Sciatic nerve (tissue), 2 donors: ENCODE measurements around the gene INF2. TPM values are rescaled to one million over a fixed set of nuclear protein-coding genes. Genes with fewer than 3 reads are reported as not detected.
"Not testable (repeated sequence)": the region's sequence is repeated elsewhere in the genome, so short reads cannot be mapped to it uniquely, and the experiment has no call there.

Experiments
- ATAC-seq: fragments of 200-7000 bp; cut with Tn5 transposase; one replicate; pipeline ENCODE4 v1.9.1; 2020; ENCODE audit warnings: mild to moderate bottlenecking, moderate library complexity
- DNase-seq: peaks from one replicate; pipeline ENCODE4 v3.0.0-alpha.2; 2020; ENCODE audit warnings: low spot score
- intact Hi-C: fragments of 100-400 bp; cut with DNase I; formaldehyde crosslinking; loops from one replicate; pipeline ENCODE4 v1.14.2; 2022
- total RNA-seq: library from RNA; stranded (reverse); fragmentation: NEBNext Ultra II Directional; extraction: Animal tissue kit (Norgen Biotek cat#: 25700); gene quantifications from one replicate; pipeline ENCODE4 v1.2.1, GENCODE V29; 2021
- donor health status: DM: no; HTN: no; CAD: no.
- donor health status: DM: no; HTN: no; CAD: no.

INF2 gene
- total RNA-seq, 1 donor from 2014 or later = 343 TPM

DNA sequence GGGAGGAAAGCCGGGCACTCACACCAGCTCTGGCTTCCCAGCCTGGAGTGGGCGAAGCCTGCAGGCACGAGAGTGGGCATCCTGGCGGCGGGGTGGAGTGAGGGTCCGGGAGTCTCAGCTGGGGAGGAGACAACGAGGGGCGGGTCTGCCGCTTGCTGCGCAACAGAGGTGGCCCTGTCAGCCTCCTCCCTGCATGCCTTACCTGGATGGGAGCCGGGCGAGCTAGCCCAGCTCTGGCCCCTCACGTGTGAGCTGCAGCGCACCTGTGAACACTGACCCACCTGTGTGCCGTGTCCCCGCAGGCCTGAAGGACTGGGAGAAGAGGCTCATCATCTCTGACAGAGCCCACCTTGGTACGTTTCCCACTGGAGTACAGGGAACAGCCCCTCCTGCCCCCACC lies 49.6 kb downstream of the INF2 start:
- ATAC-seq (no peak), DNase-seq (no peak)
- intact Hi-C loops = no loop called here

GRCh38 chr14:104739546-104740516 lies 50.4 kb downstream of the INF2 start:
- DNase-seq (no peak), ATAC-seq (no peak)
- intact Hi-C loops = no loop called here

DNA sequence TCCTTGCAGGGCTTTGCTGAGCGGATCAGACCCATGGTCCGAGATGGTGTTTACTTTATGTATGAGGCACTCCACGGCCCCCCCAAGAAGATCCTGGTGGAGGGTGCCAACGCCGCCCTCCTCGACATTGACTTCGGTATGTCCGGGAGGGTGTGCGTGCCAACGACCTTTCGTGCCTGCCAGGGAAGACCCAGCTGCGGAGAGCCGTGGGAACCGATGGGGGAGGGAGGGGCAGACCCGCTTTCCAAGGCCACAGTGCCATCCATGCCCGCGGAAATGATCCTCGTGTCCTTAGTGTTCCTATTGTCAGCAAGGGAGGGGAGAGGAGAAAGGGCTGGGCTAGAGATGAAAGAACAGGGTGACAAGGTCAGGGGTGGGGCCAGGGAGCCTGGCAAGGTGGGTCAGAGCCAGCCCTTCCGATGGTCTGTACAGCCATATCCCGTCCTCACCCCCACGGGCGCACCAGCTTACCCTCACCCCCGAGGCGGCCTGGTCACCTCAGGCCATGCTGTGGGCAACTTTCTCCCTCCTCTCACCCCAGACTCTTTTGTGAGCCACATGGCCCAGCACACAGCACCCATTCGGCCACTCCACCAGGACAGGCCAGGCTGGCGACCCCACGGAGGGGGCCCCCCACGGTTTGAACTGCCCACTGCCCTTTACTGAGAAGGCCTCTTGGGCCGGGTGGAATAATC lies 51.8 kb downstream of the INF2 start:
- DNase-seq (no peak), ATAC-seq (no peak)
- intact Hi-C loops = no loop called here

- DNase-seq (no peak), ATAC-seq (no peak)
- intact Hi-C loops = no loop called here
Measured at GRCh38 chr14:104741803-104742251, 52.4 kb downstream of the INF2 start.

GRCh38 chr14:104742586-104743455 lies 53.4 kb downstream of the INF2 start:
- no peak for DNase-seq
- ATAC-seq = no peak
- intact Hi-C loops = no loop called here

DNA sequence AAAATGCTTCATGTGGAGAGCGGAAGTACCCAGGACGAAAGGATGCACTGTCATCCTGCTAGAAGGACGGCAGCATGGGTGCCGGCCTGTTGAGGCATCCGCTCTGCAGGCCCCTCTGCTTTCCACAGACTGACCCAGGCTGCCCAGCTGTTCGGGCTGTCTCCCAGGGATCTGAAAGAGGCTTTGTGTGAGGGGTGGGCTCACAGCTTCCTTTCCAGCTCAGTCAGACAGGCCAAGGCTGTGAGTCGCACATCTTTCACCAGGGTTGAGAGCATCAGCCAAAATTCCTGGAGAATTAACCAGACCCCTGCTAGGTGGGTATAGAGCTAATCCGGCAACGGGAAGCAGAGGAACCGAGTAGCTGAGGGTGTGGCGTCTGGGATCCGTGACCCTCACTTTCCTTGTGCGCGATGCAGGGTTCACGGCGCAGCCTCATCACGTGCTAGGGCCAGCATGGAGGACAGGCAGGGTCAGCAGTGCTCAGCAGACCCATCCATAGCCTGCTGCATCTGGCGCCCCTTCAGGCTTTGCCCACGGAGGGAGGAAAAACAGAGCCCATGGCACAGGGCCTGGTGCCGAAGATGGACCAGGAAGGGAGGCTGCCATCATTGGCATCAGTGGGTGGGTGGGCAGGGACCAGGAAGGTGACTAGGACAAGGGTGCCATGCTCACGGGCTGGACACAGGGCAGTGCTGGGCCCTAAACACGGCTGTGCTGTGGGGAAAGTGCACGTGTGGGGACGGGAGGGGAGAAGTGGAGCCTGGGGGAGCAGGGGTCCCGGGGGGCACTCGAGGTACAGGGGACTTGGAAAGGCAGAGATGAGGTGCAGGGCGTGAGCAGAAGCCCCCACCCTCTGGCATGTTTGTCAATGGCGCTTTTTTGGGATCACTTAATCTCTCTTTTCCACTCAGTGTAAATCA lies 54.3 kb downstream of the INF2 start:
- intact Hi-C loops = no loop called here
- DNase-seq (no peak), ATAC-seq (no peak)

DNA sequence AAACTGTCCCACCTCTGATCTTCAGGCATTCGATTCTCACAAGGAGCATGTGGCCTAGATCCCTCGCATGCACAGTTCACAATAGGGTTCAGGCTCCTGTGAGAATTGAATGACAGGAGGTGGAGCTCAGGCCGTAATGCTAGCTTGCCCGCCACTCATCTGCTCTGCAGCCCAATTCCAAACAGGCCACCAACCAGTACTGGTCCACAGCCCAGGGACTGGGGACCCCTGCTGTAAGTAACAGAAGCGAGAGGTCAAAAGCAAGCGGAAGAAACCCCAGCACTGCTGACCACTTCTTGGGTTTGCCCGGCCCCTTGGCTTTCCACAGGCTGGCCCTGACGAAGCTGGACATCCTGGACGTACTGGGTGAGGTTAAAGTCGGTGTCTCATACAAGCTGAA lies 55.1 kb downstream of the INF2 start:
- intact Hi-C loops = no loop called here
- ATAC-seq = no peak
- DNase-seq = no peak

DNA sequence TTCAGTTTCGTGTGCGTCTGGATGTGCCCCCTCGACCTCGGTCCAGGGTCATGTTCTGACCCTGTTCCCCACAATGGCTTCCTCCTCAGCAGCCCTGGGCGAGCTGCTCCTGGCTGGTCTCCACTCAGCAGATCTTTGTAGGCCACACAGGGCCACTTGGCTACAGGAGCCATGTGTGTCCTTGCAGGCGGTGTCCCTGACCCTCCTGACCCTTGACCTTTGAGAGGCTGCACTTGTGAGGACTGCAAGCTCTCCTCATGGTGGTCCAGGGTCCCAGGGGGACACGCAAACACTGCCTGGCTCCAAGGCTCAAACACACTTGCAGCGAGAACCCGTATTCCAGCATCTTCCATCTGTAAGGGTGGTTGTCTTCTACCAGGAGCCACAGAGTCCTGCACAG lies 56.0 kb downstream of the INF2 start:
- intact Hi-C loops = no loop called here
- no peak for DNase-seq
- no peak for ATAC-seq

- DNase-seq = no peak
- intact Hi-C loops = no loop called here
- no peak for ATAC-seq
Measured at GRCh38 chr14:104746071-104746545, 56.7 kb downstream of the INF2 start.

GRCh38 chr14:104746934-104747481 lies 57.6 kb downstream of the INF2 start:
- peak; percentile 74 for ATAC-seq
- intact Hi-C loops = no loop called here

DNA sequence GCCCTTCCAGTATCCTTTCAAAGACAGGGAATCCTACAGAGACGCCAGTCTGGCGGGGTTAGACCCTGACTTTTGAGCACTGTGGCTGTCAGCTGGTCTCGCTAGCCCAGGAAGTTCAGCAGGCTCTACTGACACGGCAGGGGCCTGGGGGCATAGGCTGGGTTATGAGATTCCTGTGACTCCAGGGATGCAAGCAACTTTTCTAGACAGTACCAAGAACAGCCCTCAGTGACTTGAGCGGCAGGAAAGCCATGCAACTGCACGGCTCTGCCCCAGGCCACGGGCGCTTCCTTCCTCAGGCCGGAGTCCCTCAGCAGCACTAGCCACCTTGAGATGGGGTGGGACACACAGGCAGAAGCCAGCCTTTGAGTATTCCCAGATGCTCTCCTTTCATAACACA lies 58.5 kb downstream of the INF2 start:
- DNase-seq (no peak), ATAC-seq (no peak)
- intact Hi-C loops = no loop called here

More at GRCh38 chr14:104746934-104747481, 57.6 kb downstream of the INF2 start:
- DNase-seq = no peak

DNA sequence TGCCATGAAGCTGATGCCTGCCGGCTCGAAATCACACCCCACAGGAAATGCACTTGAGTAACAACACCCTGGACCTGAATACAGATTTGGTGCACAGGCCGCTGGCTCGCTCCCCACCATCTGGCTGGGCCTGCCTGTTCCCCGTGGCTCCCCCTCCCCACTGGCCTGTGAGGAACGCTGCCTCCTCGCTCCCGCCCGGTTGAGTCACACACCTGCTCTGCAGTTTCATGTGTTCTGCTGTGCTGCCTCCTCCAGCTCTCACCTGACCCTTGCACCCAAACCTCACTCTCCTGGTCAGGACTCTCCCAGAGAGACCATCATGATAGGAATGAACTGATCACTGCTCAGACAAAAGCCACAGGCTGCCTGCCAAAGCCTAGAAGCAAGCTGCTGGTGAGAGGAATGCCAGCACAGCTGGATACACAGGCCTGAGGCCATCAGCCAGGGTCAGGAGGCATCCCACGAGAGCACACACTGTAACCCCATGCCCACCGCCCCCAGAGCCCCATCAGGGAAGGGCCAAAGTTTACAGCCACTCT lies 59.8 kb downstream of the INF2 start:
- intact Hi-C loops = no loop called here
- ATAC-seq (peak; percentile 18), DNase-seq (no peak)

- DNase-seq (no peak), ATAC-seq (no peak)
- intact Hi-C loops = no loop called here
Measured at GRCh38 chr14:104750056-104750752, 60.8 kb downstream of the INF2 start.

DNA sequence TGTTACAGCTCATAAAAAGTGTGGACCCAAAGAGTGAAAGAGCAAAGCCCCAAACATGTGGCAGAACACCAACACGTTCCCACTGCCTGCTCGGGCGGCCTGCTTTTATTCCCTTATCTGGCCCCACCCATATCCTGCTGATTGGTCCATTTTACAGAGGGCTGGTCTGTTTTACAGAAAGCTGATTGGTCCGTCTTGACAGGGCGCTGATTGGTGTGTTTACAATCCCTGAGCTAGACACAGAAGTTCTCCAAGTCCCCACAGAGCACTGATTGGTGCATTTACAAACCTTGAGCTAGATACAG lies 61.3 kb downstream of the INF2 start:
- ATAC-seq, intact Hi-C loops, DNase-seq: not testable (repeated sequence)

DNA sequence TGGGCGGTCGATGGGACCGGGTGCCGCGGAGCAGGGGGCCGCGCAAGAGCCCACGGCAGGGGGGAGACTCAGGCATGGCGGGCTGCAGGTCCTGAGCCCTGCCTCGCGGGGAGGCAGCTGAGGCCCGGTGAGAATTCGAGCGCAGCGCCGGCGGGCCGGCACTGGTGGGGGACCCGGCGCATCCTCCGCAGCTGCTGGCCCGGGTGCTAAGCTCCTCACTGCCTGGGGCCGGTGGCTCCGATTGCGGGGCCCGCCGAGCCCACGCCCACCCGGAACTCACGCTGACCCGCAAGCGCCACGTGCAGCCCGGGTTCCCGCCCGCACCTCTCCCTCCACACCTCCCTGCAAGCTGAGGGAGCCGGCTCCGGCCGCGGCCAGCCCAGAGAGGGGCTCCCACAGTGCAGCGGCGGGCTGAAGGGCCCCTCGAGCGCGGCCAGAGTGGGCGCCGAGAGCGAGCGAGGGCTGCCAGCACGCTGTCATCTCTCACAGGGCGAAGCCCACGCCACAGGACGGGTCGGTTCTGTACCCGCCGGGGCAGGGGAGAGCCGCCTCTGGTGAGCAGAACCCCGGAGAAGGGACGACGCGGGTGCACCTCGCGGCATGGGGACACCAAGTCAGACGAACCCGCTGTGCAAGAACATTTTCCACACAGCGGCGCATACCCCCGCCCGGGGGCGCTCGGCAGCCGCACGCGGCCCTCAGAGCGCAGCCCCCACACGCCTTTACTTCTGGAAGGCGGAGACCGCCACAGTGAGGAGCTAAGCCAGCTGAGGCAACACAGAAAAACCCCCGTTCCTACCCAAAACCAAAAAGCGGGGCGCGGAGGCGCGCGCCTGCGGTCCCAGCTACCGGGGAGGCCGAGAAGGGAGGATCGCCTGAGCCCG lies 62.4 kb downstream of the INF2 start:
- intact Hi-C loops = no loop called here
- no peak for ATAC-seq
- DNase-seq = peak; percentile 77

- intact Hi-C loops = no loop called here
- no peak for DNase-seq
- no peak for ATAC-seq
Measured at GRCh38 chr14:104752423-104752734, 63.0 kb downstream of the INF2 start.
